ENCODE data around the gene DNER.
"Not testable (repeated sequence)": the region's sequence is repeated elsewhere in the genome, so short reads cannot be mapped to it uniquely, and the experiment has no call there.

DNER gene

DNA sequence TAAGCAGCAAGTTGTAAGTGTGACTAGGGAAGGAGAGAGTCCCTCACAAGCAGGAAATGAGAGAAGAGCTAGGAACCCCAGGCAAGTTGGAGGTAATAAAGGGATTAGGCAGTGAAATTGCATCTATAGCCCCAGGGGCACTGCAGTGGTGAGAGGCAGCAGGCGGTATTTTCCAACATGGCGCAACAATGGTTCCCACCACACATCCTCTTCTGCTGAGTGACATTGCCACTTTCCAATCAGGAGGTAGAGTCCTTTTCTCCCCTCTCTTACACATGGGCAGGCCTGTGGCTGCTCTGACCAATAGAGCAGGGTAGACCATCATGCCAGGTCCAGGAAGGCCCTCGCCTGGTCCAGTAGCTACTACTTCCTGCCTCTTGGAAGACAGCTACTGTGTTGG lies 86.6 kb downstream of the DNER start:
- no peak for DNase-seq
- Histone ChIP-seq H3K4me3 (ENCODE audit: low read depth, low read length) (no peak overlapping the region), H3K27ac (no peak overlapping the region), H3K27me3 (ENCODE audit: insufficient read depth, low read depth, severe bottlenecking) (peaks cover 54% of the 10 kb centered on the region), H3K36me3 (no peaks in the 10 kb centered on the region), H3K9me3 (ENCODE audit: severe bottlenecking) (no peaks in the 10 kb centered on the region)
- TF ChIP-seq, protein P1, sequence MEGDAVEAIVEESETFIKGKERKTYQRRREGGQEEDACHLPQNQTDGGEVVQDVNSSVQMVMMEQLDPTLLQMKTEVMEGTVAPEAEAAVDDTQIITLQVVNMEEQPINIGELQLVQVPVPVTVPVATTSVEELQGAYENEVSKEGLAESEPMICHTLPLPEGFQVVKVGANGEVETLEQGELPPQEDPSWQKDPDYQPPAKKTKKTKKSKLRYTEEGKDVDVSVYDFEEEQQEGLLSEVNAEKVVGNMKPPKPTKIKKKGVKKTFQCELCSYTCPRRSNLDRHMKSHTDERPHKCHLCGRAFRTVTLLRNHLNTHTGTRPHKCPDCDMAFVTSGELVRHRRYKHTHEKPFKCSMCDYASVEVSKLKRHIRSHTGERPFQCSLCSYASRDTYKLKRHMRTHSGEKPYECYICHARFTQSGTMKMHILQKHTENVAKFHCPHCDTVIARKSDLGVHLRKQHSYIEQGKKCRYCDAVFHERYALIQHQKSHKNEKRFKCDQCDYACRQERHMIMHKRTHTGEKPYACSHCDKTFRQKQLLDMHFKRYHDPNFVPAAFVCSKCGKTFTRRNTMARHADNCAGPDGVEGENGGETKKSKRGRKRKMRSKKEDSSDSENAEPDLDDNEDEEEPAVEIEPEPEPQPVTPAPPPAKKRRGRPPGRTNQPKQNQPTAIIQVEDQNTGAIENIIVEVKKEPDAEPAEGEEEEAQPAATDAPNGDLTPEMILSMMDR (IDR thresholded peaks at IDR 0.05; ENCODE audit: low read depth, low read length) = no peak

- DNase-seq = no peak
- TF ChIP-seq, protein P1 (IDR thresholded peaks at IDR 0.05; ENCODE audit: low read depth, low read length) = no peak
- Histone ChIP-seq H3K27me3 (ENCODE audit: insufficient read depth, low read depth, severe bottlenecking) (peaks cover 61% of the 10 kb centered on the region), H3K36me3 (no peaks in the 10 kb centered on the region), H3K9me3 (ENCODE audit: severe bottlenecking) (no peaks in the 10 kb centered on the region), H3K4me3 (ENCODE audit: low read depth, low read length) (no peak overlapping the region), H3K27ac (no peak overlapping the region)
Measured at GRCh38 chr2:229622495-229623355, 91.6 kb downstream of the DNER start.

DNA sequence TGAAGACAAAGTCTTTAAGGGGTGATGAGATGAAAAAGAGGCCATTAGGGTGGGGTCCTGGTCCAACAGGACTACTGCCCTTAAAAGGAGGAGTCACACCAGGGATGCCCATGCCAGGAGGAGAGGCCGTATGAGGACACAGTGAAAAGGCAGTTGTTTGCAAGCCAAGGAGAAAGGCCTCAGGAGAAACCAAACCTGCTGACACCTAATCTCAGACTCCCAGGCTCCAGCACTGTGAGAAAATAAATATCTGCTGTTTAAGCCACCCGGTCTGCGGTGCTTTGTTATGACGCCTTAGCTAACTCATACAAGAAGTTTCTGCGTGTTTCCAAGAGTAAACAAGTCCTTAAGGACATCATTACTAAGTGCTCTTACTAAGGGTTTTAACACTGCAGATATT lies 93.6 kb downstream of the DNER start:
- Histone ChIP-seq H3K4me3 (ENCODE audit: low read depth, low read length) (no peak overlapping the region), H3K27ac (no peak overlapping the region), H3K9me3 (ENCODE audit: severe bottlenecking) (no peaks in the 10 kb centered on the region), H3K36me3 (no peaks in the 10 kb centered on the region), H3K27me3 (ENCODE audit: insufficient read depth, low read depth, severe bottlenecking) (peaks cover 70% of the 10 kb centered on the region)
- TF ChIP-seq, protein P1 (IDR thresholded peaks at IDR 0.05; ENCODE audit: low read depth, low read length) = no peak
- DNase-seq = no peak

DNA sequence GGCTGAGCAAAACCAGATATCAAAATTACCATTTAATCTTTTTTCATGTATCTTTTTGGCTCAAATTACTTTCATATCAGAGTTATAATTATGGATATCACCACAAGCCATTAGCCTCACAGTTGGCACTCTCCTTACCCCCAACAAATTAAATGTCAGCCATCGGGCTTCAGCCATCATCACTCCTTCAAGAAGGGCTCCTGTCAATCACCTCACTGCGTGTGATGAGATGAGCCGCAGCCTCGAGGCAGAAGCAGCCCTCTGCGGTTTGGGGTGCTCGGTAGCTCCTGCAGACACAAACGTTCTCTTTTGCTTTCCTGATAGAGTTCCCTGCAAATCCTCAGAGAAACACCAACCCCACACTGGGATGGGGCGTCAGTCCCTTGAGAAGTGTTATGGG lies 94.1 kb downstream of the DNER start:
- TF ChIP-seq, protein P1 (IDR thresholded peaks at IDR 0.05; ENCODE audit: low read depth, low read length) = no peak
- DNase-seq = no peak
- Histone ChIP-seq H3K27me3 (ENCODE audit: insufficient read depth, low read depth, severe bottlenecking) (peaks cover 67% of the 10 kb centered on the region), H3K27ac (no peak overlapping the region), H3K4me3 (ENCODE audit: low read depth, low read length) (no peak overlapping the region), H3K9me3 (ENCODE audit: severe bottlenecking) (no peaks in the 10 kb centered on the region), H3K36me3 (no peaks in the 10 kb centered on the region)

DNA sequence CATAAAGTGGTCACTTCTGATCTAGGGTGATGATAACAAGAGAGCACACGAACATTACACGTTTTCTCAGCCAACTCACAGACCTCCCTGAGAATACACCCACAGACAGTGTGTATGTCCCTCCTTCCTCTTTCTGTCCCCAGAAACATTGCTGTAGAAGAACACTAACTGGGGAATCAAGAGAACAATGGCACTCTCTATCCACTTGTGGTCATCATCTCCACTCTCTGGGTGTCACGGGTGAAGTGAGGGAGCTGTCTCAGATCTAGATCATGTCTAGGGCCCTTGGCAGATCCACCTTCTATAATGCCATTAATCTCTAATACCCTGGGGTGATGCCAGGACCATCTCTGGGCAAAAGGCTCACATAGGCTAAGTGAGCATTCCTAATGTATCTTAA lies 97.9 kb downstream of the DNER start:
- DNase-seq = no peak
- H3K27ac ChIP-seq = no peak overlapping the region
- TF ChIP-seq, protein P1 (IDR thresholded peaks at IDR 0.05; ENCODE audit: low read depth, low read length) = no peak
- no peaks in the 10 kb centered on the region for H3K36me3 ChIP-seq
- no peak overlapping the region for H3K4me3 ChIP-seq (ENCODE audit: low read depth, low read length)
- no peaks in the 10 kb centered on the region for H3K9me3 ChIP-seq (ENCODE audit: severe bottlenecking)
- H3K27me3 ChIP-seq (ENCODE audit: insufficient read depth, low read depth, severe bottlenecking) = peaks cover 72% of the 10 kb centered on the region

DNA sequence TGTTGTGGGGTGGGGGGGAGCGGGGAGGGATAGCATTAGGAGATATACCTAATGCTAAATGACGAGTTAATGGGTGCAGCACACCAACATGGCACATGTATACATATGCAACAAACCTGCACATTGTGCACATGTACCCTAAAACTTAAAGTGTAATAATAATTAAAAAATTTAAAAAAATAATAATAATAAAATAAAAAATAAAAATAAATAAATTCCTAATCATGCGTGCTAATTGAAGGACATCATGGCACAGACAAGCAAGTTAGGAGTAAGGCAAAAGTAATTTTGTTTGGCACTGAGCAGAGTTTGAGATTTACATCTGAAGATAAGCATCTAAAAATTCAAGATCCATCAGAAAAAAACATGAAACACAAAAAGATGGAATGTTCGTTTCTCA lies 100.3 kb downstream of the DNER start:
- H3K9me3 ChIP-seq (ENCODE audit: severe bottlenecking); H3K27ac ChIP-seq; DNase-seq; H3K4me3 ChIP-seq (ENCODE audit: low read depth, low read length); H3K36me3 ChIP-seq: not testable (repeated sequence)
- peaks cover 80% of the 10 kb centered on the region for H3K27me3 ChIP-seq (ENCODE audit: insufficient read depth, low read depth, severe bottlenecking)
